ENCODE measurements around the gene NDUFS6. TPM values are rescaled to one million over a fixed set of nuclear protein-coding genes. Genes with fewer than 3 reads are reported as not detected.

The NDUFS6 gene
- total and polyA plus RNA-seq, 2 of the 8 experiments (the other 6 are each of a cell fraction or from before 2014, with no cell fraction given): 72.7 to 191 TPM

DNA sequence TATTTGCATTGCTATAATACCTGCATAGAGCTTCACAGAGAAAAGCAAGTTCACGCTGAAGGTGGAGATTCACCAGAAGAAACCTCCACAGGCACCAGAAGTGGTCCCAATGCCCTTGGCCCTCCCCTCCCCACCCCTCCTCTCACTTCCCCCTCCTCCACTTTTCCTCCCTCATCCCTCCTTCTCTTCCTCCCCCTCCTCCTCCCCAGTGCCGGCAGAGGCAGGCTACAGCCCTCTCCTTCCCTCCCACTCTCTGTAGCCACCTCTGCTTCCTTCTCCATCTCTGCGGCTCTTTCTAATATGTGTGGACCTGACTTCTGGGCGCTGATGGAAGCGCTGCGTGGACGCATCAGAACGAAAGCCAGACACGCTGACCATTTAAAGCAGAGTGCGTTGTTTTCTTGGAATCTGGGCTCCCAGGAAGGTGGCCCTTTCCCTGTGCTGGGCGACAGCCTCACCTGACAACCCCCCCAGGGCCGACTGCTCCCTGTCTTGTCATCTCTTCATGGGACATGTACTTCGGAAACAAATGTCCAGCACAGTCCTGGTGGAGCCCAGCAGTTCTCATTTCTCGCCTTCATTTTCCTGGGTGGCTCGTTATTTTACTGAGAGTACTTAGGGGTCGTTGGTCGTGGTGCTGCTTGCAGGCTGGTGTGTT is 29.5 kb downstream of the NDUFS6 start:
- Histone ChIP-seq H3K14ac (ENCODE audit: insufficient read length) (no peak overlapping the region), H3K23me2 (ENCODE audit: low read depth, low read length) (no peaks in the 10 kb centered on the region; the same call in 1 of the 2 replicates), H3K4me3 (ENCODE audit: extremely low read depth in 1 of 4, insufficient read depth in 2 of 4, low read depth in 3 of 4, low read length in 4 of 4) (no peak overlapping the region), H2BK15ac (ENCODE audit: low read length) (no peak overlapping the region), H4K5ac (ENCODE audit: insufficient read length, low read depth, low read length) (no peak overlapping the region), H3K23ac (ENCODE audit: insufficient read length) (no peak overlapping the region), H4K91ac (replicated peaks; ENCODE audit: insufficient read length, low read length) (no peak overlapping the region), H3K4me2 (ENCODE audit: insufficient read depth in 1 of 2, low read depth in 2 of 2, low read length in 2 of 2) (no peak overlapping the region; a peak in 1 of 4 replicates), H3K27ac (ENCODE audit: low read depth, low read length) (no peak overlapping the region), H2BK5ac (ENCODE audit: low read depth, low read length) (no peak overlapping the region), H2BK20ac (ENCODE audit: low read length) (no peak overlapping the region), H3K27me3 (replicated peaks in 1 of 4; ENCODE audit: control insufficient read depth in 3 of 4, extremely low read depth in 1 of 4, insufficient read depth in 3 of 4, low read length in 3 of 4) (no peaks in the 10 kb centered on the region), H3K56ac (replicated peaks; ENCODE audit: insufficient read length, low read depth, low read length) (no peak overlapping the region), H2AK5ac (ENCODE audit: low read depth, low read length) (no peak overlapping the region), H4K8ac (ENCODE audit: extremely low read depth, insufficient read depth, low read length) (no peak overlapping the region), H3K9me3 (ENCODE audit: insufficient read depth in 2 of 2, low read depth in 1 of 2, low read length in 1 of 2) (no peaks in the 10 kb centered on the region), H3K36me3 (ENCODE audit: control insufficient read depth in 2 of 4, insufficient read depth in 4 of 4, low read length in 3 of 4) (no peaks in the 10 kb centered on the region; a peak in 1 of 8 replicates), H3K4ac (replicated peaks; ENCODE audit: insufficient read length, low read depth, low read length) (no peak overlapping the region), H4K20me1 (replicated peaks in 1 of 2; ENCODE audit: control insufficient read depth in 1 of 2, insufficient read depth in 2 of 2, low read length in 2 of 2) (no peaks in the 10 kb centered on the region), H3K79me1 (ENCODE audit: low read depth, low read length) (no peaks in the 10 kb centered on the region), H2BK12ac (ENCODE audit: low read depth, low read length) (no peak overlapping the region), H2BK120ac (replicated peaks; ENCODE audit: low read depth, low read length) (no peak overlapping the region), H3K4me1 (replicated peaks in 1 of 4; ENCODE audit: control insufficient read depth in 3 of 4, insufficient read depth in 4 of 4, low read length in 3 of 4) (peaks cover 3 to 21% (median 9%) of the 10 kb centered on the region in 4 experiments), H2AFZ (ENCODE audit: low read length) (no peak overlapping the region), H3K18ac (ENCODE audit: extremely low read depth, low read length) (no peak overlapping the region), H3K79me2 (ENCODE audit: control insufficient read depth in 1 of 2, insufficient read depth in 2 of 2, low read length in 2 of 2) (no peaks in the 10 kb centered on the region), H3K9ac (replicated peaks in 1 of 4; ENCODE audit: extremely low read depth in 1 of 4, low read depth in 3 of 4, low read length in 3 of 4) (no peak overlapping the region)
- no peak for DNase-seq (ENCODE audit: low read depth in 1 of 2, low spot score in 2 of 2)
- TF ChIP-seq TBP (IDR thresholded peaks at IDR 0.05; ENCODE audit: low read depth, low read length) (no peak), ASH2L (IDR thresholded peaks at IDR 0.05; ENCODE audit: low read length) (no peak), JUN (IDR thresholded peaks at IDR 0.05; ENCODE audit: low read depth, low read length) (no peak), KDM5A (IDR thresholded peaks at IDR 0.05; ENCODE audit: low read length) (no peak), SUZ12 (IDR thresholded peaks at IDR 0.05; ENCODE audit: low read length) (no peak), BCL11A (IDR thresholded peaks at IDR 0.05; ENCODE audit: low read depth in 2 of 2, low read length in 2 of 2) (no peak), CEBPB (IDR thresholded peaks at IDR 0.05; ENCODE audit: low read depth, low read length) (no peak), NANOG (IDR thresholded peaks at IDR 0.05; ENCODE audit: insufficient read depth, low read depth, low read length, poor library complexity, severe bottlenecking) (no peak), TAF7 (optimal IDR thresholded peaks at IDR 0.05; ENCODE audit: borderline replicate concordance, low read depth, low read length) (no peak), PHF8 (conservative IDR thresholded peaks at IDR 0.05; ENCODE audit: low read depth, low read length) (no peak), POLR2A (IDR thresholded peaks at IDR 0.05; ENCODE audit: control extremely low read depth in 1 of 2, low read depth in 2 of 2, low read length in 2 of 2) (no peak), TEAD4 (IDR thresholded peaks at IDR 0.05; ENCODE audit: low read depth, low read length) (no peak)
- TF ChIP-seq, protein P1, sequence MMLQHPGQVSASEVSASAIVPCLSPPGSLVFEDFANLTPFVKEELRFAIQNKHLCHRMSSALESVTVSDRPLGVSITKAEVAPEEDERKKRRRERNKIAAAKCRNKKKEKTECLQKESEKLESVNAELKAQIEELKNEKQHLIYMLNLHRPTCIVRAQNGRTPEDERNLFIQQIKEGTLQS (IDR thresholded peaks at IDR 0.05; ENCODE audit: insufficient read depth, low read depth, low read length): no peak
- POLR2A ChIA-PET (ENCODE audit: partially characterized antibody): no interaction called here
- WGBS, 2 experiments (ENCODE audit: extremely low coverage in 1 of 2, insufficient coverage in 1 of 2, insufficient read length in 1 of 2, insufficient replicate concordance in 2 of 2, low coverage in 1 of 2, low lambda C conversion rate in 2 of 2, missing lambda C conversion rate in 1 of 2): 83% methylated on average over 16 of the region's 17 CpGs; no CpG with 5 or more reads in 1 of the 2 experiments
- no peak for FAIRE-seq
- CTCF ChIA-PET (ENCODE audit: partially characterized antibody): interaction anchor here (1.1 kb wide), 1 partner anchor 146 kb away, joined by 3 read pairs; no protein-coding TSS in a partner anchor
